GM18507 (cell line): ENCODE results near the gene DKC1.

ENCODE experiments used
- DNase-seq: peaks from one replicate; pipeline ENCODE4 v3.0.0; 2011; ENCODE audit warnings: low read depth; ENCODE audit not compliant: insufficient read length; ENCODE audit errors: extremely low spot score
- FAIRE-seq: peaks from 2 replicates; lab custom pipeline; 2011; peaks lifted over from hg19 to GRCh38; lab: Jason Lieb, UNC

The DKC1 gene

GRCh38 chrX:154762537-154763296 lies at the start of gene DKC1:
DKC1 (plus strand) TSS chrX:154762864; CDS start chrX:154762966, 102 bp downstream.
- peak; percentile 96 for FAIRE-seq
- peak; percentile 77 for DNase-seq

GRCh38 chrX:154714925-154715324 lies 47.7 kb upstream of the DKC1 start:
- no peak for DNase-seq
- peak; percentile 77 for FAIRE-seq

- no peak for FAIRE-seq
- no peak for DNase-seq
Observed at GRCh38 chrX:154715825-154716224, 46.8 kb upstream of the DKC1 start.

GRCh38 chrX:154717824-154718223 lies 44.8 kb upstream of the DKC1 start:
- FAIRE-seq: peak; percentile 38
- no peak for DNase-seq

GRCh38 chrX:154718616-154719015 lies 44.0 kb upstream of the DKC1 start:
- no peak for DNase-seq
- no peak for FAIRE-seq

- DNase-seq (no peak), FAIRE-seq (no peak)
Observed at GRCh38 chrX:154719132-154719675, 43.5 kb upstream of the DKC1 start.

GRCh38 chrX:154720067-154720466 lies 42.6 kb upstream of the DKC1 start:
- FAIRE-seq (no peak), DNase-seq (no peak)

GRCh38 chrX:154721155-154721554 lies 41.5 kb upstream of the DKC1 start:
- FAIRE-seq (no peak), DNase-seq (no peak)

- peak; percentile 24 for FAIRE-seq
- no peak for DNase-seq
Observed at GRCh38 chrX:154724993-154725756, 37.5 kb upstream of the DKC1 start.

- FAIRE-seq: no peak
- no peak for DNase-seq
Observed at GRCh38 chrX:154727418-154727817, 35.2 kb upstream of the DKC1 start.

GRCh38 chrX:154727871-154728270 lies 34.8 kb upstream of the DKC1 start:
- no peak for FAIRE-seq
- no peak for DNase-seq

- DNase-seq (no peak), FAIRE-seq (no peak)
Observed at GRCh38 chrX:154728431-154729190, 34.1 kb upstream of the DKC1 start.

- no peak for FAIRE-seq
- no peak for DNase-seq
Observed at GRCh38 chrX:154729439-154729838, 33.2 kb upstream of the DKC1 start.

GRCh38 chrX:154730253-154730891 lies 32.3 kb upstream of the DKC1 start:
- DNase-seq (no peak), FAIRE-seq (no peak)

- FAIRE-seq (no peak), DNase-seq (no peak)
Observed at GRCh38 chrX:154731184-154731583, 31.5 kb upstream of the DKC1 start.

GRCh38 chrX:154731881-154732280 lies 30.8 kb upstream of the DKC1 start:
- no peak for FAIRE-seq
- no peak for DNase-seq

- DNase-seq (no peak), FAIRE-seq (no peak)
Observed at GRCh38 chrX:154732421-154733065, 30.1 kb upstream of the DKC1 start.

GRCh38 chrX:154733066-154733425 lies 29.6 kb upstream of the DKC1 start:
- FAIRE-seq: no peak
- DNase-seq: no peak
